Suprapubic skin (tissue), 4 donors: ENCODE measurements around the gene ZBTB17.

Source experiments
- EP300 ChIP-seq: sonication (generic); formaldehyde crosslinking; IDR thresholded peaks from one replicate; pipeline ENCODE4 v1.6.1; 2017; ENCODE audit warnings: antibody characterized with exemption
- POLR2A ChIP-seq, 2 donors: fragments of 450-650 bp; IDR thresholded peaks; one replicate each; pipeline ENCODE4 v1.6.1; 2017; ENCODE audit warnings: antibody characterized with exemption in 2 of 2, mild to moderate bottlenecking in 2 of 2, moderate library complexity in 2 of 2
- POLR2AphosphoS5 ChIP-seq, 3 donors: sonication (generic); formaldehyde crosslinking; IDR thresholded peaks; one replicate each; pipeline ENCODE4 v1.6.1; 2017; ENCODE audit warnings: antibody characterized with exemption in 3 of 3
- TF ChIP-seq, protein P1 (sequence below), 2 donors: fragments of 200-600 bp in 1 of 2; fragments of 450-650 bp in 1 of 2; sonication (generic) in 1 of 2; IDR thresholded peaks; one replicate each; pipeline ENCODE4 v1.5.1; 2016 to 2019; ENCODE audit warnings: antibody characterized with exemption in 2 of 2, mild to moderate bottlenecking in 1 of 2, moderate library complexity in 1 of 2

GRCh38 chr1:15953791-15954241 is 22.1 kb downstream of the ZBTB17 start:
- TF ChIP-seq, protein P1, sequence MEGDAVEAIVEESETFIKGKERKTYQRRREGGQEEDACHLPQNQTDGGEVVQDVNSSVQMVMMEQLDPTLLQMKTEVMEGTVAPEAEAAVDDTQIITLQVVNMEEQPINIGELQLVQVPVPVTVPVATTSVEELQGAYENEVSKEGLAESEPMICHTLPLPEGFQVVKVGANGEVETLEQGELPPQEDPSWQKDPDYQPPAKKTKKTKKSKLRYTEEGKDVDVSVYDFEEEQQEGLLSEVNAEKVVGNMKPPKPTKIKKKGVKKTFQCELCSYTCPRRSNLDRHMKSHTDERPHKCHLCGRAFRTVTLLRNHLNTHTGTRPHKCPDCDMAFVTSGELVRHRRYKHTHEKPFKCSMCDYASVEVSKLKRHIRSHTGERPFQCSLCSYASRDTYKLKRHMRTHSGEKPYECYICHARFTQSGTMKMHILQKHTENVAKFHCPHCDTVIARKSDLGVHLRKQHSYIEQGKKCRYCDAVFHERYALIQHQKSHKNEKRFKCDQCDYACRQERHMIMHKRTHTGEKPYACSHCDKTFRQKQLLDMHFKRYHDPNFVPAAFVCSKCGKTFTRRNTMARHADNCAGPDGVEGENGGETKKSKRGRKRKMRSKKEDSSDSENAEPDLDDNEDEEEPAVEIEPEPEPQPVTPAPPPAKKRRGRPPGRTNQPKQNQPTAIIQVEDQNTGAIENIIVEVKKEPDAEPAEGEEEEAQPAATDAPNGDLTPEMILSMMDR (IDR thresholded peaks at IDR 0.05), result no peak
- TF ChIP-seq POLR2AphosphoS5 (IDR thresholded peaks at IDR 0.05), result no peak
- TF ChIP-seq EP300, result no peak
- TF ChIP-seq POLR2A (IDR thresholded peaks at IDR 0.05), result no peak
